Right lobe of liver (tissue), 4 donors: ENCODE measurements around the gene PPARGC1A.

Experiments
- CTCF ChIP-seq, 4 donors: fragments of 200-600 bp in 3 of 4; fragments of 450-650 bp in 1 of 4; IDR thresholded peaks; one replicate each; pipeline versions ENCODE4 v1.5.1 to v1.8.0; 2016 to 2022; ENCODE audit warnings: antibody characterized with exemption in 4 of 4, mild to moderate bottlenecking in 2 of 4
- POLR2A ChIP-seq: fragments of 450-650 bp; IDR thresholded peaks from one replicate; pipeline ENCODE4 v1.6.1; 2017; ENCODE audit warnings: antibody characterized with exemption, mild to moderate bottlenecking
- donor health status: DM: no; HTN: no; CAD: no.
- donor health status: DM: no; HTN: no; CAD: no.
- donor health status: DM: no; HTN: yes; CAD: no.

- TF ChIP-seq CTCF (IDR thresholded peaks at IDR 0.05) (no peak), POLR2A (no peak)
Observed at GRCh38 chr4:23922541-23923111, 32.8 kb upstream of the PPARGC1A start.
